Cardiac fibroblast (primary cell): Measurements from ENCODE around the gene SERPINA6.

Experiments used
- DNase-seq, 2 donors: peaks; one replicate each; pipeline versions ENCODE4 v3.0.0 to v3.0.0-alpha.2; 2010; ENCODE audit warnings: low read depth in 2 of 2
- H3K4me3 ChIP-seq, 2 donors: replicated peaks in 1 of 2; 1 replicate in 1 of 2; 2 replicates in 1 of 2; pipeline ENCODE4 v1.5.1; 2011; ENCODE audit warnings: low read depth in 2 of 2, low read length in 2 of 2, mild to moderate bottlenecking in 2 of 2, moderate library complexity in 1 of 2
- CTCF ChIP-seq: IDR thresholded peaks from one replicate; pipeline ENCODE4 v1.5.1; 2011; ENCODE audit warnings: low read depth, mild to moderate bottlenecking, low read length, inconsistent platforms

Gene SERPINA6

DNA sequence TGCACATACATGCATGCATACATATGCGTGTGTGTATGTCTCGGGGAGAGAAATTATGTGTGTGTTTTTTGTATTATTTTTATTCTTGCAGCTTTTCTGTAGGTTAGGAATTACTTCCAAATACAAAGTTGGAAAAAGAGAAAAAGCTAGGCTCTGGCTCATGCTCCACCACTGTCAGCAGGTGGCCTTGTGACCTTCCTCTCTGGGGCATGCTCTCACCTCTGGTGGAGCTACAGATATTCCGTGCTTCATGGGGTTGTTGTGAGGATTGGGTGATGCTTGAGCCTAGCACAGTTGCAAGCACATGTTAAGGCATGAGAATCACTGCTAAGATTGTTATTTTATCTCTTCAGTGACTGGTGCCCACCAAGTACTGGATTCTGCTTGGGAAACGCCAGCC, 6.7 kb upstream of the SERPINA6 start:
- DNase-seq: no peak
- no peak for TF ChIP-seq CTCF
- no peak overlapping the region for H3K4me3 ChIP-seq

GRCh38 chr14:94328196-94328595, 5.1 kb upstream of the SERPINA6 start:
- no peak for DNase-seq
- TF ChIP-seq CTCF: no peak
- no peak overlapping the region for H3K4me3 ChIP-seq

GRCh38 chr14:94321421-94322271, 1.5 kb downstream of the SERPINA6 start:
- no peak overlapping the region for H3K4me3 ChIP-seq
- TF ChIP-seq CTCF: no peak
- DNase-seq: no peak

GRCh38 chr14:94320243-94320642, 2.9 kb downstream of the SERPINA6 start:
- no peak overlapping the region for H3K4me3 ChIP-seq
- DNase-seq: no peak
- no peak for TF ChIP-seq CTCF

DNA sequence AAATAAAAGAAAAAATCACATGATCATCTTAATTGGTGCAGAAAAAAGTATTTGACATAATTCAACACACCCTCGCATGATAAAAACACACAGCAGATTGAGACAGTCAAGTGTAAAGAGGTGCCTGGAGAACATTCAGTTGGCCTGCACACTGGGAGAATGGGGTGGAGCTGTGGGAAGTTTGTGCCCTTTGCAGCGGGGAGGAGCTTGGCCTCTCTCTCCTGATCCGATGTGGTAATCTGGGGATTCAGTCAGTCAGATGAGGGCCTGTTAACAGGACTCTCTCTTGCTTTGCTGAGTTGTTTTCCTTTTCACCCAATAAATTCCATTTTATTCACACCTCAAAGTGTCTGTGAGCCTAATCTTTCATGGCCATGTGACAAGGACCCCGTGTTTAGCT, 5.9 kb downstream of the SERPINA6 start:
- peak; percentile 23 to 71 for DNase-seq
- no peak overlapping the region for H3K4me3 ChIP-seq
- TF ChIP-seq CTCF: no peak

DNA sequence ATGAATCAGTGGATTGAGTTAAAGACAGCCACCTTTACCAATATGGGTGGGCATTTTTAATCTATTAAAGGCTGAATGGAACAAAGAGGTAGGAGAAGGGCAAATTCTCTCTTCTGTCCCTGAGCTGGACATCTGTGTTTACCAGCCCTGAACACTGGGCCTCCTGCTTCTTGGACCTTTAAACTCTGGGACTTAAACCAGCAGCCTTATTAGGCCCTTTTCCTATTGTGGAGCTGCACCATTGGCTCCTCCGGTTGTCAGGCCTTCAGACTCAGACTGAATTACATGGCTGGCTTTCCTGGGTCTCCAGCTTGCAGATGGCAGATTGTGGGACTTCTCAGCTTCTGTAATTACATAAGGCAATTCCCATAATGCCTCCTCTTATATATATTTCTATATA, 6.4 kb downstream of the SERPINA6 start:
- TF ChIP-seq CTCF: no peak
- DNase-seq: no peak
- no peak overlapping the region for H3K4me3 ChIP-seq

- DNase-seq: no peak
- no peak for TF ChIP-seq CTCF
- no peak overlapping the region for H3K4me3 ChIP-seq
Measured at GRCh38 chr14:94314890-94315289, 8.2 kb downstream of the SERPINA6 start.
